ENCODE results near the gene CCDC136. TPM values are rescaled to one million over a fixed set of nuclear protein-coding genes. Genes with fewer than 3 reads are reported as not detected.

Gene CCDC136
- total RNA-seq, 1 experiment from 2014 or later, result 1.1 TPM

- in situ Hi-C loops (cut with HindIII; ENCODE audit: low pct_unique_long_range_greater_than_20kb, low sequenced_read_pairs), result no loop called here
- no peak for DNase-seq (ENCODE audit: low read depth, low spot score)
Observed at GRCh38 chr7:128774921-128775320, 16.8 kb upstream of the CCDC136 start.

GRCh38 chr7:128775744-128776474, 15.9 kb upstream of the CCDC136 start, which contains the start of gene OPN1SW:
Gene OPN1SW, minus strand, starts transcription at chr7:128775794. Its CDS starts 13 bp downstream, at chr7:128775781.
- POLR2A ChIA-PET, result no interaction called here
- H3K4me3 ChIP-seq (ENCODE audit: low read depth in 2 of 2, low read length in 2 of 2), result no peak within 1 kb of the TSS
- in situ Hi-C loops (cut with HindIII; ENCODE audit: low pct_unique_long_range_greater_than_20kb, low sequenced_read_pairs), result no loop called here
- H3K27ac ChIP-seq (ENCODE audit: low read length), result no peak within 1 kb of the TSS
- ATAC-seq, result peak; percentile 44; the same call in 1 of the 2 replicates
- DNase-seq (ENCODE audit: low read depth, low spot score), result no peak
- no peaks in the 10 kb centered on the region for H3K4me1 ChIP-seq (ENCODE audit: control insufficient read depth, insufficient read depth, low read length)
- H3K27me3 ChIP-seq (ENCODE audit: control insufficient read depth, insufficient read depth, low read length), result no peaks in the 10 kb centered on the region
- H3K9me3 ChIP-seq (ENCODE audit: control insufficient read depth, insufficient read depth, low read depth, low read length), result peaks cover 8% of the 10 kb centered on the region; the same call in 1 of the 2 replicates
- intact Hi-C loops (cut with micrococcal nuclease; ENCODE audit: unreplicated experiment), result no loop called here
- peaks cover 10% of the 10 kb centered on the region; the same call in 1 of the 2 replicates for H3K36me3 ChIP-seq (ENCODE audit: control insufficient read depth, insufficient read depth, low read length)
- no TSS peak for BruUV-seq (replicated peaks)
- CTCF ChIA-PET, result no interaction called here
- TF ChIP-seq REST (IDR thresholded peaks at IDR 0.05; ENCODE audit: insufficient read depth in 1 of 2, low read depth in 2 of 2, low read length in 1 of 2) (no peak), SIN3A (IDR thresholded peaks at IDR 0.05; ENCODE audit: borderline replicate concordance, insufficient read depth, low read depth, low read length) (no peak), TCF7L2 (IDR thresholded peaks at IDR 0.05; ENCODE audit: low read depth, low read length) (no peak), CTCF (IDR thresholded peaks at IDR 0.05) (no peak)

More at GRCh38 chr7:128774921-128775320, 16.8 kb upstream of the CCDC136 start:
- intact Hi-C loops (cut with micrococcal nuclease; ENCODE audit: unreplicated experiment), result no loop called here
- Histone ChIP-seq H3K4me1 (ENCODE audit: control insufficient read depth, insufficient read depth, low read length) (no peaks in the 10 kb centered on the region), H3K4me3 (ENCODE audit: low read depth in 2 of 2, low read length in 2 of 2) (no peak overlapping the region), H3K9me3 (ENCODE audit: control insufficient read depth, insufficient read depth, low read depth, low read length) (peaks cover 8% of the 10 kb centered on the region; the same call in 1 of the 2 replicates), H3K36me3 (ENCODE audit: control insufficient read depth, insufficient read depth, low read length) (peaks cover 10% of the 10 kb centered on the region; the same call in 1 of the 2 replicates), H3K27ac (ENCODE audit: low read length) (no peak overlapping the region), H3K27me3 (ENCODE audit: control insufficient read depth, insufficient read depth, low read length) (no peaks in the 10 kb centered on the region)
- BruUV-seq (replicated peaks), result no TSS peak
- ATAC-seq, result peak; percentile 28; the same call in 1 of the 2 replicates
- no peak for TF ChIP-seq POLR2AphosphoS5 (IDR thresholded peaks at IDR 0.05; ENCODE audit: low read depth, low read length)
- TF ChIP-seq SIN3A (IDR thresholded peaks at IDR 0.05; ENCODE audit: borderline replicate concordance, insufficient read depth, low read depth, low read length), result no peak
- TF ChIP-seq CTCF (IDR thresholded peaks at IDR 0.05), result no peak
- TF ChIP-seq REST (IDR thresholded peaks at IDR 0.05; ENCODE audit: insufficient read depth in 1 of 2, low read depth in 2 of 2, low read length in 1 of 2), result no peak
- no peak for TF ChIP-seq TCF7L2 (IDR thresholded peaks at IDR 0.05; ENCODE audit: low read depth, low read length)
- ChIA-PET CTCF (interaction anchor here (0.6 kb wide), 1 partner anchor 446 kb away, joined by 5 read pairs; no protein-coding TSS in a partner anchor), POLR2A (interaction anchor here (0.6 kb wide), 1 partner anchor 11 kb away, joined by 3 read pairs; no protein-coding TSS in a partner anchor)

Data from Panc1 (cell line).